Endodermal cell (in vitro differentiated cells): ENCODE data around the gene RGS7. TPM values are rescaled to one million over a fixed set of nuclear protein-coding genes. Genes with fewer than 3 reads are reported as not detected.

Source experiments
- DNase-seq: peaks from one replicate; pipeline ENCODE4 v3.0.0-alpha.2; 2017
- H3K27ac ChIP-seq: 2 replicates; pipeline ENCODE4 v1.5.1; 2013; ENCODE audit warnings: mild to moderate bottlenecking, low read depth, low read length, moderate library complexity
- H3K27me3 ChIP-seq: 2 replicates; pipeline ENCODE4 v1.6.1; 2013; ENCODE audit warnings: mild to moderate bottlenecking, low read length, moderate library complexity; ENCODE audit not compliant: insufficient read depth, control insufficient read depth, poor library complexity, severe bottlenecking
- H3K36me3 ChIP-seq: 2 replicates; pipeline ENCODE4 v1.7.0; 2013; ENCODE audit warnings: mild to moderate bottlenecking, low read length, moderate library complexity; ENCODE audit not compliant: control insufficient read depth, insufficient read depth
- H3K4me1 ChIP-seq: one replicate; pipeline ENCODE4 v1.7.0; 2013; ENCODE audit warnings: low read length; ENCODE audit not compliant: control insufficient read depth, insufficient read depth
- H3K4me3 ChIP-seq: 2 replicates; pipeline ENCODE4 v1.5.1; 2013; ENCODE audit warnings: mild to moderate bottlenecking, low read length, moderate library complexity
- H3K9ac ChIP-seq: 2 replicates; pipeline ENCODE4 v1.6.1; 2013; ENCODE audit warnings: mild to moderate bottlenecking, low read length, moderate library complexity; ENCODE audit not compliant: poor library complexity, severe bottlenecking; ENCODE audit errors: extremely low read depth
- H3K9me3 ChIP-seq: 2 replicates; pipeline ENCODE4 v1.6.1; 2013; ENCODE audit warnings: mild to moderate bottlenecking, low read length, moderate library complexity; ENCODE audit not compliant: control insufficient read depth
- H3K27ac Mint-ChIP-seq: 2 replicates; pipeline ENCODE4 v1.8.0; 2020; ENCODE audit warnings: mixed read lengths
- H3K27me3 Mint-ChIP-seq: 2 replicates; pipeline ENCODE4 v1.8.0; 2021; ENCODE audit warnings: mild to moderate bottlenecking, mixed read lengths; ENCODE audit not compliant: insufficient read depth
- H3K36me3 Mint-ChIP-seq: 2 replicates; pipeline ENCODE4 v1.8.0; 2020; ENCODE audit warnings: low read depth, mixed read lengths
- H3K4me1 Mint-ChIP-seq: 2 replicates; pipeline ENCODE4 v1.8.0; 2020; ENCODE audit warnings: mixed read lengths
- H3K4me3 Mint-ChIP-seq: 2 replicates; pipeline ENCODE4 v1.8.0; 2020; ENCODE audit warnings: mild to moderate bottlenecking, moderate library complexity, mixed read lengths
- H3K9me3 Mint-ChIP-seq: 2 replicates; pipeline ENCODE4 v1.8.0; 2020; ENCODE audit warnings: mild to moderate bottlenecking, mixed read lengths
- CTCF ChIP-seq: fragments of 200-600 bp; sonication (generic); conservative IDR thresholded peaks from 2 replicates; pipeline ENCODE4 v1.5.0; 2021; ENCODE audit warnings: antibody characterized with exemption, mild to moderate bottlenecking
- WGBS, 2 experiments: methylation state at CpG; one replicate each; pipeline versions ENCODE4 v1.1.5 to v1.1.7; 2013; ENCODE audit warnings: missing lambda C conversion rate in 2 of 2, mixed read lengths in 1 of 2; ENCODE audit not compliant: insufficient coverage in 1 of 2, insufficient read length in 1 of 2; 5-methylcytosine and 5-hydroxymethylcytosine counted together
- total RNA-seq, 2 donors: library from RNA; stranded (reverse); fragmentation: NEBNext Ultra II Directional in 1 of 2; extraction: Animal tissue kit (Norgen Biotek cat#: 25700) in 1 of 2; gene quantifications; 2 replicates in 1 of 2; 3 replicates in 1 of 2; pipeline ENCODE4 v1.2.1, GENCODE V29; 2021

The RGS7 gene
- total RNA-seq, 2 donors from 2014 or later: 1.0 to 1.1 TPM

- H3K4me1 ChIP-seq: no peaks in the 10 kb centered on the region
- no peak overlapping the region for H3K9ac ChIP-seq
- Mint-ChIP-seq H3K4me1 (no peaks in the 10 kb centered on the region), H3K27me3 (no peaks in the 10 kb centered on the region), H3K9me3 (peaks cover 15% of the 10 kb centered on the region), H3K36me3 (no peaks in the 10 kb centered on the region), H3K4me3 (no peak overlapping the region), H3K27ac (no peak overlapping the region)
- H3K36me3 ChIP-seq: no peaks in the 10 kb centered on the region
- H3K27me3 ChIP-seq: no peaks in the 10 kb centered on the region
- DNase-seq: no peak
- no peak overlapping the region for H3K27ac ChIP-seq
- no peak for TF ChIP-seq CTCF
- no peak overlapping the region for H3K4me3 ChIP-seq
- 84 to 100% methylated on average over 1 of the region's 1 CpG for WGBS, 2 experiments
- no peaks in the 10 kb centered on the region for H3K9me3 ChIP-seq
Measured at GRCh38 chr1:241139047-241139446, 218.0 kb downstream of the RGS7 start.

GRCh38 chr1:241138248-241138647 lies 218.8 kb downstream of the RGS7 start:
- Mint-ChIP-seq H3K27me3 (no peaks in the 10 kb centered on the region), H3K4me3 (no peak overlapping the region), H3K4me1 (no peaks in the 10 kb centered on the region), H3K9me3 (peaks cover 15% of the 10 kb centered on the region), H3K27ac (no peak overlapping the region), H3K36me3 (no peaks in the 10 kb centered on the region)
- Histone ChIP-seq H3K9me3 (no peaks in the 10 kb centered on the region), H3K4me3 (no peak overlapping the region), H3K27ac (no peak overlapping the region), H3K27me3 (no peaks in the 10 kb centered on the region), H3K4me1 (no peaks in the 10 kb centered on the region), H3K9ac (no peak overlapping the region), H3K36me3 (no peaks in the 10 kb centered on the region)
- no peak for DNase-seq
- WGBS, 2 experiments: 89 to 94% methylated on average over 3 to 4 of the region's 4 CpGs
- no peak for TF ChIP-seq CTCF

DNA sequence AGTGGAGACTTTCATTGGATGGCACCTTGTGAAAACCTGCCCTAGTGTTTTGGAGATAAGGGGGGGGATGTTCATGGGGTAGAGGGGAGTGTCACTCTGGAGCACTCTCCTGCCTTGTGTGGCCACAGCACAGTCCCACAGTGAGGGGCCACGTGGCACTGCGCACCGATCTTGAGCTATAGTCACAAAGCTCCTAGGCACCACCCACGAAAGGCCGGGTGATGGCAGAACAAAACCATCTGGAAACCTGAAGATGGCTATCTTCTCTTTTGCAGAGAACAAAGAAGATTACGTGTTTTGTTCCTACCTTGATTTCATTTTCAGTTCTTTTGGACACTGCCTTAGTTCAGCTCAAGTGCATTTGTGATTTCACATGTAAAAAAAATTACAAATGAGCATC lies 220.6 kb downstream of the RGS7 start:
- no peak for TF ChIP-seq CTCF
- Histone ChIP-seq H3K4me3 (no peak overlapping the region), H3K27me3 (no peaks in the 10 kb centered on the region), H3K9ac (no peak overlapping the region), H3K36me3 (no peaks in the 10 kb centered on the region), H3K27ac (no peak overlapping the region), H3K9me3 (no peaks in the 10 kb centered on the region), H3K4me1 (no peaks in the 10 kb centered on the region)
- Mint-ChIP-seq H3K9me3 (peaks cover 2% of the 10 kb centered on the region), H3K27me3 (no peaks in the 10 kb centered on the region), H3K4me1 (no peaks in the 10 kb centered on the region), H3K36me3 (no peaks in the 10 kb centered on the region), H3K4me3 (no peak overlapping the region), H3K27ac (no peak overlapping the region)
- no peak for DNase-seq
- WGBS, 2 experiments: 94 to 96% methylated on average over 6 of the region's 6 CpGs
